ENCODE results near the gene SALL2.

GRCh38 chr14:21476523-21476924 lies 49.6 kb downstream of the SALL2 start:
- TF ChIP-seq CTCF (IDR thresholded peaks at IDR 0.05 in 8 of 11, conservative IDR thresholded peaks at IDR 0.05 in 3 of 11) (no peak), POLR2A (IDR thresholded peaks at IDR 0.05) (no peak)

Data from spleen (tissue), 7 donors.